ENCODE measurements around the gene HDDC3. TPM values are rescaled to one million over a fixed set of nuclear protein-coding genes. Genes with fewer than 3 reads are reported as not detected.

Gene HDDC3
- total RNA-seq, 1 experiment from 2014 or later = 21.6 TPM

- peaks cover 59% of the 10 kb centered on the region for H3K36me3 Mint-ChIP-seq (ENCODE audit: insufficient read depth, unreplicated experiment)
- CTCF ChIA-PET = no interaction called here
Measured at GRCh38 chr15:90959894-90960293, 27.5 kb upstream of the HDDC3 start.

GRCh38 chr15:90959028-90959595 lies 26.8 kb upstream of the HDDC3 start:
- peaks cover 1% of the 10 kb centered on the region for H3K36me3 ChIP-seq (ENCODE audit: control insufficient read depth, insufficient read depth, low read length)
- Mint-ChIP-seq H3K4me3 (ENCODE audit: unreplicated experiment) (no peak overlapping the region), H3K9me3 (ENCODE audit: unreplicated experiment) (no peaks in the 10 kb centered on the region), H3K4me1 (ENCODE audit: low read depth, unreplicated experiment) (peaks cover 8% of the 10 kb centered on the region), H3K27ac (ENCODE audit: unreplicated experiment) (no peak overlapping the region), H3K27me3 (ENCODE audit: insufficient read depth, unreplicated experiment) (no peaks in the 10 kb centered on the region), H3K36me3 (ENCODE audit: insufficient read depth, unreplicated experiment) (peaks cover 57% of the 10 kb centered on the region)
- no peaks in the 10 kb centered on the region for H3K9me3 ChIP-seq
- DNase-seq = no peak
- peaks cover 4% of the 10 kb centered on the region for H3K4me1 ChIP-seq
- TF ChIP-seq CTCF (IDR thresholded peaks at IDR 0.05; ENCODE audit: insufficient read depth in 1 of 2, low read depth in 1 of 2, low read length in 1 of 2, severe bottlenecking in 1 of 2, unreplicated experiment in 1 of 2) = no peak
- no peaks in the 10 kb centered on the region for H3K27me3 ChIP-seq (replicated peaks; ENCODE audit: control insufficient read depth, insufficient read depth, low read length)
- intact Hi-C loops (cut with micrococcal nuclease; ENCODE audit: unreplicated experiment) = loop anchor here (5.0 kb wide), 1 partner anchor 33 kb away; the partner anchor contains the start of gene PRC1
- ChIA-PET POLR2A (interaction anchor here (0.6 kb wide), 2 partner anchors 18 to 245 kb away, joined by 3 to 4 read pairs; no protein-coding TSS in a partner anchor), CTCF (no interaction called here)
- no TSS peak for BruUV-seq (replicated peaks)
- no peak overlapping the region for H3K4me3 ChIP-seq (ENCODE audit: low read depth, low read length)

More at GRCh38 chr15:90959894-90960293, 27.5 kb upstream of the HDDC3 start:
- H3K4me1 ChIP-seq = peaks cover 4% of the 10 kb centered on the region
- no peak for TF ChIP-seq CTCF (IDR thresholded peaks at IDR 0.05; ENCODE audit: insufficient read depth in 1 of 2, low read depth in 1 of 2, low read length in 1 of 2, severe bottlenecking in 1 of 2, unreplicated experiment in 1 of 2)
- no peak overlapping the region for H3K4me3 ChIP-seq (ENCODE audit: low read depth, low read length)
- H3K27ac Mint-ChIP-seq (ENCODE audit: unreplicated experiment) = no peak overlapping the region
- H3K9me3 Mint-ChIP-seq (ENCODE audit: unreplicated experiment) = no peaks in the 10 kb centered on the region
- H3K36me3 ChIP-seq (ENCODE audit: control insufficient read depth, insufficient read depth, low read length) = peaks cover 1% of the 10 kb centered on the region
- H3K9me3 ChIP-seq = no peaks in the 10 kb centered on the region
- intact Hi-C loops (cut with micrococcal nuclease; ENCODE audit: unreplicated experiment) = loop anchor here (5.0 kb wide), 1 partner anchor 32 kb away; the partner anchor contains the start of gene PRC1
- no peaks in the 10 kb centered on the region for H3K27me3 ChIP-seq (replicated peaks; ENCODE audit: control insufficient read depth, insufficient read depth, low read length)
- peaks cover 6% of the 10 kb centered on the region for H3K4me1 Mint-ChIP-seq (ENCODE audit: low read depth, unreplicated experiment)
- POLR2A ChIA-PET = interaction anchor here (0.6 kb wide), 1 partner anchor 17 kb away, joined by 3 read pairs; no protein-coding TSS in a partner anchor
- H3K4me3 Mint-ChIP-seq (ENCODE audit: unreplicated experiment) = no peak overlapping the region
- no peak for DNase-seq
- BruUV-seq (replicated peaks) = no TSS peak
- H3K27me3 Mint-ChIP-seq (ENCODE audit: insufficient read depth, unreplicated experiment) = no peaks in the 10 kb centered on the region

GRCh38 chr15:90957791-90958190 lies 25.4 kb upstream of the HDDC3 start:
- peaks cover 1% of the 10 kb centered on the region for H3K36me3 ChIP-seq (ENCODE audit: control insufficient read depth, insufficient read depth, low read length)
- H3K9me3 Mint-ChIP-seq (ENCODE audit: unreplicated experiment) = no peaks in the 10 kb centered on the region
- no peaks in the 10 kb centered on the region for H3K27me3 Mint-ChIP-seq (ENCODE audit: insufficient read depth, unreplicated experiment)
- POLR2A ChIA-PET = no interaction called here
- no peak overlapping the region for H3K27ac Mint-ChIP-seq (ENCODE audit: unreplicated experiment)
- no peak for DNase-seq
- no TSS peak for BruUV-seq (replicated peaks)
- peaks cover 16% of the 10 kb centered on the region for H3K4me1 Mint-ChIP-seq (ENCODE audit: low read depth, unreplicated experiment)
- H3K4me3 Mint-ChIP-seq (ENCODE audit: unreplicated experiment) = peak overlapping the region; percentile 62
- no peaks in the 10 kb centered on the region for H3K27me3 ChIP-seq (replicated peaks; ENCODE audit: control insufficient read depth, insufficient read depth, low read length)
- H3K9me3 ChIP-seq = no peaks in the 10 kb centered on the region
- no peak for TF ChIP-seq CTCF (IDR thresholded peaks at IDR 0.05; ENCODE audit: insufficient read depth in 1 of 2, low read depth in 1 of 2, low read length in 1 of 2, severe bottlenecking in 1 of 2, unreplicated experiment in 1 of 2)
- CTCF ChIA-PET = no interaction called here
- peaks cover 4% of the 10 kb centered on the region for H3K4me1 ChIP-seq
- intact Hi-C loops (cut with micrococcal nuclease; ENCODE audit: unreplicated experiment) = loop anchor here (5.0 kb wide), 1 partner anchor 35 kb away; the partner anchor contains the start of gene PRC1
- H3K4me3 ChIP-seq (ENCODE audit: low read depth, low read length) = no peak overlapping the region
- H3K36me3 Mint-ChIP-seq (ENCODE audit: insufficient read depth, unreplicated experiment) = peaks cover 53% of the 10 kb centered on the region
